ENCODE measurements around the gene PTPN3.
"Not testable (repeated sequence)": the region's sequence is repeated elsewhere in the genome, so short reads cannot be mapped to it uniquely, and the experiment has no call there.

PTPN3 gene

GRCh38 chr9:109354190-109354589 is 143.9 kb downstream of the PTPN3 start:
- no peak overlapping the region for H3K4me3 ChIP-seq (replicated peaks; ENCODE audit: low read depth, low read length)
- TF ChIP-seq CTCF (IDR thresholded peaks at IDR 0.05; ENCODE audit: low read length, missing control alignments) = no peak
- DNase-seq (ENCODE audit: low read depth) = no peak

GRCh38 chr9:109351032-109351431 is 147.1 kb downstream of the PTPN3 start:
- no peak overlapping the region for H3K4me3 ChIP-seq (replicated peaks; ENCODE audit: low read depth, low read length)
- DNase-seq (ENCODE audit: low read depth) = no peak
- TF ChIP-seq CTCF (IDR thresholded peaks at IDR 0.05; ENCODE audit: low read length, missing control alignments) = no peak

GRCh38 chr9:109349421-109349846 is 148.7 kb downstream of the PTPN3 start:
- DNase-seq (ENCODE audit: low read depth) = peak; percentile 91
- no peak for TF ChIP-seq CTCF (IDR thresholded peaks at IDR 0.05; ENCODE audit: low read length, missing control alignments)
- no peak overlapping the region for H3K4me3 ChIP-seq (replicated peaks; ENCODE audit: low read depth, low read length)

GRCh38 chr9:109346904-109347303 is 151.2 kb downstream of the PTPN3 start:
- TF ChIP-seq CTCF (IDR thresholded peaks at IDR 0.05; ENCODE audit: low read length, missing control alignments) = no peak
- no peak overlapping the region for H3K4me3 ChIP-seq (replicated peaks; ENCODE audit: low read depth, low read length)
- DNase-seq (ENCODE audit: low read depth) = no peak

- TF ChIP-seq CTCF (IDR thresholded peaks at IDR 0.05; ENCODE audit: low read length, missing control alignments) = no peak
- no peak overlapping the region for H3K4me3 ChIP-seq (replicated peaks; ENCODE audit: low read depth, low read length)
- DNase-seq (ENCODE audit: low read depth) = no peak
Measured at GRCh38 chr9:109344866-109345265, 153.2 kb downstream of the PTPN3 start.

- no peak for DNase-seq (ENCODE audit: low read depth)
- H3K4me3 ChIP-seq (replicated peaks; ENCODE audit: low read depth, low read length) = no peak overlapping the region
- TF ChIP-seq CTCF (IDR thresholded peaks at IDR 0.05; ENCODE audit: low read length, missing control alignments) = no peak
Measured at GRCh38 chr9:109342878-109343277, 155.2 kb downstream of the PTPN3 start.

GRCh38 chr9:109341561-109341960 is 156.5 kb downstream of the PTPN3 start:
- no peak for DNase-seq (ENCODE audit: low read depth)
- no peak for TF ChIP-seq CTCF (IDR thresholded peaks at IDR 0.05; ENCODE audit: low read length, missing control alignments)
- H3K4me3 ChIP-seq (replicated peaks; ENCODE audit: low read depth, low read length) = no peak overlapping the region

- DNase-seq (ENCODE audit: low read depth); H3K4me3 ChIP-seq (replicated peaks; ENCODE audit: low read depth, low read length): not testable (repeated sequence)
Measured at GRCh38 chr9:109340979-109341378, 157.1 kb downstream of the PTPN3 start.
